ENCODE measurements around the gene C2CD4A. TPM values are rescaled to one million over a fixed set of nuclear protein-coding genes. Genes with fewer than 3 reads are reported as not detected.

The C2CD4A gene
- total RNA-seq, 2 experiments from 2014 or later, result 0.14 to 0.27 TPM

- DNase-seq, result peak; percentile 12
- H3K36me3 Mint-ChIP-seq (ENCODE audit: low read depth), result no peaks in the 10 kb centered on the region
- H3K27ac Mint-ChIP-seq, result no peak overlapping the region
- H3K9me3 Mint-ChIP-seq, result peaks cover 6% of the 10 kb centered on the region
- H3K27me3 Mint-ChIP-seq (ENCODE audit: low read depth), result no peaks in the 10 kb centered on the region
- peaks cover 2% of the 10 kb centered on the region for H3K4me1 Mint-ChIP-seq (ENCODE audit: low read depth)
- CTCF ChIA-PET, result interaction anchor here (0.6 to 1.6 kb wide), 5 partner anchors 11 to 859 kb away, joined by 3 to 5 read pairs (median 3); partner anchors contain the start of gene RORA
- intact Hi-C loops (cut with micrococcal nuclease), result loop anchor here (5.0 kb wide), 1 partner anchor 64 kb away; no protein-coding TSS in a partner anchor
- no peak overlapping the region for H3K4me3 Mint-ChIP-seq
Observed at GRCh38 chr15:62087671-62088352, 21.0 kb downstream of the C2CD4A start.

DNA sequence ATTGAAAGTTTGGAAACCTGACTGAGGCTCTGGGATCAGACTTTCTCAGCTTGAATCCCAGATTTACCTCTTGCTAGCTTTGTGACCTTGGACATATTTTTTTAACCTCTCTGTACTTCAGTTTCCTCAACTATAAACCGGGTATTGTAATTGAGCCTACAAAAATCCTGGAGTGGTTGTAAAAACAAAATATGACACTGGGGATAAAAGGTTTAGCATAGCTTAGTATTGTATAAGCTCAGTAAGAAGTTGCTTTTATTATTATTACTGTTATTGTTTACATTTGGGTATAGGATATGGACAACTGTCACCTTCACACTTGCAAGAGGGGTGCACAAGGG lies 21.5 kb downstream of the C2CD4A start:
- intact Hi-C loops (cut with micrococcal nuclease), result loop anchor here (5.0 kb wide), 1 partner anchor 64 kb away; no protein-coding TSS in a partner anchor
- H3K27me3 Mint-ChIP-seq (ENCODE audit: low read depth), result no peaks in the 10 kb centered on the region
- peaks cover 6% of the 10 kb centered on the region for H3K9me3 Mint-ChIP-seq
- H3K27ac Mint-ChIP-seq, result no peak overlapping the region
- CTCF ChIA-PET, result interaction anchor here (0.6 to 1.1 kb wide), 3 partner anchors 10 to 859 kb away, joined by 3 to 5 read pairs (median 3); partner anchors contain the start of gene RORA
- H3K4me1 Mint-ChIP-seq (ENCODE audit: low read depth), result peaks cover 2% of the 10 kb centered on the region
- H3K4me3 Mint-ChIP-seq, result no peak overlapping the region
- no peaks in the 10 kb centered on the region for H3K36me3 Mint-ChIP-seq (ENCODE audit: low read depth)
- DNase-seq, result no peak

- Mint-ChIP-seq H3K36me3 (ENCODE audit: low read depth) (no peaks in the 10 kb centered on the region), H3K4me1 (ENCODE audit: low read depth) (peaks cover 2% of the 10 kb centered on the region), H3K4me3 (no peak overlapping the region), H3K9me3 (no peaks in the 10 kb centered on the region), H3K27me3 (ENCODE audit: low read depth) (no peaks in the 10 kb centered on the region), H3K27ac (no peak overlapping the region)
- no peak for DNase-seq
- CTCF ChIA-PET, result no interaction called here
- intact Hi-C loops (cut with micrococcal nuclease), result loop anchor here (5.0 kb wide), 1 partner anchor 63 kb away; no protein-coding TSS in a partner anchor
Observed at GRCh38 chr15:62089616-62090015, 22.8 kb downstream of the C2CD4A start.

GRCh38 chr15:62090988-62091387 lies 24.2 kb downstream of the C2CD4A start:
- peaks cover 2% of the 10 kb centered on the region for H3K4me1 Mint-ChIP-seq (ENCODE audit: low read depth)

GRCh38 chr15:62093809-62094208 lies 27.0 kb downstream of the C2CD4A start:
- no peaks in the 10 kb centered on the region for H3K4me1 Mint-ChIP-seq (ENCODE audit: low read depth)
- intact Hi-C loops (cut with micrococcal nuclease), result no loop called here

More at GRCh38 chr15:62090988-62091387, 24.2 kb downstream of the C2CD4A start:
- Mint-ChIP-seq H3K9me3 (no peaks in the 10 kb centered on the region), H3K36me3 (ENCODE audit: low read depth) (no peaks in the 10 kb centered on the region), H3K27me3 (ENCODE audit: low read depth) (no peaks in the 10 kb centered on the region), H3K4me3 (no peak overlapping the region), H3K27ac (no peak overlapping the region)
- no peak for DNase-seq
- intact Hi-C loops (cut with micrococcal nuclease), result no loop called here
- CTCF ChIA-PET, result interaction anchor here (0.6 kb wide), 1 partner anchor 104 kb away, joined by 5 read pairs; no protein-coding TSS in a partner anchor

GRCh38 chr15:62094388-62094787 lies 27.6 kb downstream of the C2CD4A start:
- intact Hi-C loops (cut with micrococcal nuclease), result no loop called here
- peaks cover 3% of the 10 kb centered on the region for H3K27me3 Mint-ChIP-seq (ENCODE audit: low read depth)

More at GRCh38 chr15:62093809-62094208, 27.0 kb downstream of the C2CD4A start:
- DNase-seq, result no peak
- H3K4me3 Mint-ChIP-seq, result no peak overlapping the region
- H3K9me3 Mint-ChIP-seq, result no peaks in the 10 kb centered on the region
- CTCF ChIA-PET, result no interaction called here
- no peak overlapping the region for H3K27ac Mint-ChIP-seq
- no peaks in the 10 kb centered on the region for H3K27me3 Mint-ChIP-seq (ENCODE audit: low read depth)
- H3K36me3 Mint-ChIP-seq (ENCODE audit: low read depth), result no peaks in the 10 kb centered on the region

DNA sequence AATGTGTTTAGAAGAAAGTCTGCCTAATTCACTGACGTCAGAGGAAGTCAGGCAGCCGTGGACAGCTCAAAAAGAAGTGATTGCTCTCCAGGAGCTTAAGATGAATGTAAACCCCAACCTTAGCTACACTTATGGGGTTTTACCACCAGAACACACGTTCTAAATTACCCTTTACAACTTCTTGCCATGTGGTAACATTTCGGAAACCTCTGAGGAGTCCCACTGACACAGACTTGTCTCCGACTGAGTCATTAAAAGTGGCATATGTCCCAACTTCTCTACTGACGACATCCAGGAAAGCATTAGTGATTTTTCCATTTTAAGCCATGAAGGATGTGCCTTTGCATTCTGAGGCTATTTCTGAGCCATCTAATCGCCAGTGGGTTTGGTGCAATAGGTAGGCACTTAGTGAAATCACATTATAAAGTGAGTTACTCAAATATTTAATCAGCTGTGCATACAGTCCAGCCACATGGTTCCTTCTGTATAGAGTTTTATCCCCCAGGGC lies 32.4 kb downstream of the C2CD4A start:
- CTCF ChIA-PET, result interaction anchor here (0.7 to 0.9 kb wide), 2 partner anchors 11 to 145 kb away, joined by 3 to 5 read pairs; no protein-coding TSS in a partner anchor
- H3K9me3 Mint-ChIP-seq, result no peaks in the 10 kb centered on the region
- H3K4me1 Mint-ChIP-seq (ENCODE audit: low read depth), result no peaks in the 10 kb centered on the region
- H3K36me3 Mint-ChIP-seq (ENCODE audit: low read depth), result no peaks in the 10 kb centered on the region
- H3K27ac Mint-ChIP-seq, result no peak overlapping the region
- peaks cover 11% of the 10 kb centered on the region for H3K27me3 Mint-ChIP-seq (ENCODE audit: low read depth)
- intact Hi-C loops (cut with micrococcal nuclease), result no loop called here
- no peak for DNase-seq
- H3K4me3 Mint-ChIP-seq, result no peak overlapping the region

More at GRCh38 chr15:62094388-62094787, 27.6 kb downstream of the C2CD4A start:
- Mint-ChIP-seq H3K4me3 (no peak overlapping the region), H3K36me3 (ENCODE audit: low read depth) (no peaks in the 10 kb centered on the region), H3K4me1 (ENCODE audit: low read depth) (no peaks in the 10 kb centered on the region), H3K9me3 (no peaks in the 10 kb centered on the region), H3K27ac (no peak overlapping the region)
- CTCF ChIA-PET, result no interaction called here
- DNase-seq, result no peak

DNA sequence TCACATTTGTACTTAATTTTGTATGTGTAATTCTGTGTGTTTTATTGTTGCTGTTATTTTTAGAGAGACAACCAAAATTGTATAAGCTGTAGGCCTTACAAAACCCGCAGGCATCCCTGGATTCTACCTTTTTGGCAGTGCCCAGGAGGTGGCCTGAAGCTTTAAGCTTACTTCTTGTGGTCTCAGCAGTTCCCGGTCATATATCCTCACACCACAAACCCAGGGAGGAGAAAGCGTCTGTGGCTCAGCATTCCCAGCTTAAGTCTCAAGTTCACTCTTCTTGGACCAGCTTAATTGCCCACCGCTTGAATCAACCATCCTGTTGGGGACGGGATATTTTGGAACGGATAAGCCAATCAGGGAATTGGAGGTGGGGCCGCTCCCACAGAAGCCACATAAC lies 36.7 kb downstream of the C2CD4A start:
- Mint-ChIP-seq H3K4me3 (no peak overlapping the region), H3K27me3 (ENCODE audit: low read depth) (peaks cover 11% of the 10 kb centered on the region), H3K36me3 (ENCODE audit: low read depth) (no peaks in the 10 kb centered on the region), H3K4me1 (ENCODE audit: low read depth) (no peaks in the 10 kb centered on the region), H3K9me3 (no peaks in the 10 kb centered on the region), H3K27ac (no peak overlapping the region)
- CTCF ChIA-PET, result interaction anchor here (0.8 kb wide), 2 partner anchors 29 to 50 kb away, joined by 3 to 4 read pairs; no protein-coding TSS in a partner anchor
- DNase-seq, result no peak
- intact Hi-C loops (cut with micrococcal nuclease), result no loop called here

DNA sequence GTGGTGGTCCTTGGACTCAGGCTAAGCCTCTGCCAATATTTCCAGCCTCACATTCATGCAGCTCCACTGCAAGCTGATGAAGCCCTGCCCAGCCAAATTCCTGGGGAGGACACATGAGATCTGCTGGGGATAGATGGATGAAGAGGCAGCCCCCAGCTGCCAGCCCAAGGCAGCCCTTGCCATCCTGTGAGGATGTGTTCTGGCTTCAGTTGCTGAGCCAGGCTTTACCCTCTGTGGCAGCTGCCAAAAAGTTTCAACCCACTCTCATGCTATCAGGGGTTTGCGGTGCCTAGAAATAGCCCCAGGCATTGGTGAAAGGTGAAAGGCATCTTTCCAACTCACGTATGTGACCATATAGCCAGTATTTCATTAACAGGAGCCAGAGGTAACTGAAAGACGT lies 37.6 kb downstream of the C2CD4A start:
- Mint-ChIP-seq H3K4me3 (no peak overlapping the region), H3K27me3 (ENCODE audit: low read depth) (peaks cover 7% of the 10 kb centered on the region), H3K9me3 (no peaks in the 10 kb centered on the region), H3K36me3 (ENCODE audit: low read depth) (no peaks in the 10 kb centered on the region), H3K27ac (no peak overlapping the region), H3K4me1 (ENCODE audit: low read depth) (no peaks in the 10 kb centered on the region)
- CTCF ChIA-PET, result interaction anchor here (0.5 to 1.1 kb wide), 4 partner anchors 30 to 58 kb away, joined by 3 to 4 read pairs (median 3); no protein-coding TSS in a partner anchor
- DNase-seq, result no peak
- intact Hi-C loops (cut with micrococcal nuclease), result no loop called here

GRCh38 chr15:62104846-62105245 lies 38.1 kb downstream of the C2CD4A start:
- DNase-seq, result no peak
- Mint-ChIP-seq H3K4me3 (no peak overlapping the region), H3K9me3 (no peaks in the 10 kb centered on the region), H3K36me3 (ENCODE audit: low read depth) (no peaks in the 10 kb centered on the region), H3K4me1 (ENCODE audit: low read depth) (peaks cover under 1% of the 10 kb centered on the region), H3K27ac (no peak overlapping the region), H3K27me3 (ENCODE audit: low read depth) (peaks cover 7% of the 10 kb centered on the region)
- CTCF ChIA-PET, result interaction anchor here (1.1 kb wide), 1 partner anchor 33 kb away, joined by 3 read pairs; no protein-coding TSS in a partner anchor
- intact Hi-C loops (cut with micrococcal nuclease), result no loop called here

DNA sequence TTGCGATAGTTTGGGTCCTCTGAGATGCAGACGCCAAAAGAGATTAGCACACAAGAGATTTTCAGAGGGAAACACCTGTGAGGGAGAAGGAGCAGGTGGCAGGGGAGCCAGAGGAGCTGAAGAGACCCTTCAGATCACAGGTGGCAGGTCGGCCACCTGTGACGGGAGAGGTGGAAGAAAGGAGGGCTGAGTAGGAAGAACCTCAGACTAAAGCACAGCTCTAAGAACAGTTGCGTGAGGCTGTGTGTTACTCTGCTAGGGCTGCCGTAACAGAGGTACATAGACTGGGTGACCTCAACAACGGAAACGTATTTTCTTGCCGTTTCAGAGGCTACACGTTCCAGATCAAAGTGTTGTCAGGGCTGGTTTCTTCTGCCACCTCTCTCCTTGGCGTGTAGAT lies 38.5 kb downstream of the C2CD4A start:
- intact Hi-C loops (cut with micrococcal nuclease), result no loop called here
- Mint-ChIP-seq H3K9me3 (no peaks in the 10 kb centered on the region), H3K4me1 (ENCODE audit: low read depth) (peaks cover 5% of the 10 kb centered on the region), H3K36me3 (ENCODE audit: low read depth) (no peaks in the 10 kb centered on the region), H3K27me3 (ENCODE audit: low read depth) (peaks cover 7% of the 10 kb centered on the region), H3K27ac (no peak overlapping the region), H3K4me3 (no peak overlapping the region)
- no peak for DNase-seq
- CTCF ChIA-PET, result no interaction called here

DNA sequence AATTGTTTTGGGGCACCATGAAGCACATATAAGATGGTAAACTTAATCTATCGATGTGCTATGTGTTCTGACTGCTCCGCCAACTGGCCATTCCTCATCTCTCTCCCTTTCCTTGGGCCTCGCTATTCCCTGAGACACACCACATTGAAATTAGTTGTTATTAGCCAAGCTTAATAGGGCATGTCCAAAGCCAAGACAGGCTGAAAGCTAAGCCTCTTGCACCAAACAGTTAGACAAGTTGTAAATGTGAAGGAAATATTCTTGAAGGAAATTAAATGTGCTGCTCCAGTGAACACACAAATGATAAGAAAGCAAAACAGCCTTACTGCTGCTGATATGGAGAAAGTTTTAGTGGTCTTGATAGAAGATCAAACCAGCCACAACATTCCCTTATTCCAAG lies 39.3 kb downstream of the C2CD4A start:
- Mint-ChIP-seq H3K27ac (no peak overlapping the region), H3K36me3 (ENCODE audit: low read depth) (no peaks in the 10 kb centered on the region), H3K9me3 (no peaks in the 10 kb centered on the region), H3K4me3 (no peak overlapping the region), H3K27me3 (ENCODE audit: low read depth) (peaks cover 7% of the 10 kb centered on the region), H3K4me1 (ENCODE audit: low read depth) (peaks cover 13% of the 10 kb centered on the region)
- CTCF ChIA-PET, result no interaction called here
- no peak for DNase-seq
- intact Hi-C loops (cut with micrococcal nuclease), result no loop called here

Data from activated naive CD4-positive, alpha-beta T cell treated with anti-CD3 and anti-CD28 coated beads for 36 hours (primary cell).